Spinal cord (tissue), 10 donors: Measurements from ENCODE around the gene STAT5B. TPM values are rescaled to one million over a fixed set of nuclear protein-coding genes. Genes with fewer than 3 reads are reported as not detected.

Experiments used
- DNase-seq, 6 donors: peaks; one replicate each; pipeline versions ENCODE4 v3.0.0 to v3.0.0-alpha.2; 2013 to 2015; ENCODE audit warnings: low spot score in 6 of 6, low read depth in 4 of 6
- H3K27ac ChIP-seq: one replicate; pipeline ENCODE4 v1.5.1; 2013; ENCODE audit warnings: low read depth, low read length, control low read depth
- H3K27me3 ChIP-seq: one replicate; pipeline ENCODE4 v1.6.1; 2013; ENCODE audit warnings: low read length; ENCODE audit not compliant: control insufficient read depth, insufficient read depth
- H3K36me3 ChIP-seq: one replicate; pipeline ENCODE4 v1.6.1; 2013; ENCODE audit warnings: low read length; ENCODE audit not compliant: control insufficient read depth, insufficient read depth
- H3K4me1 ChIP-seq: one replicate; pipeline ENCODE4 v1.6.1; 2013; ENCODE audit warnings: low read length; ENCODE audit not compliant: control insufficient read depth, insufficient read depth
- H3K4me3 ChIP-seq: one replicate; pipeline ENCODE4 v1.5.1; 2013; ENCODE audit warnings: low read depth, low read length, control low read depth
- H3K9me3 ChIP-seq: one replicate; pipeline ENCODE4 v1.6.1; 2013; ENCODE audit warnings: low read length; ENCODE audit not compliant: control insufficient read depth, insufficient read depth
- WGBS: methylation state at CpG from one replicate; pipeline ENCODE4 v1.1.5; 2013; ENCODE audit warnings: missing lambda C conversion rate; ENCODE audit not compliant: insufficient coverage; 5-methylcytosine and 5-hydroxymethylcytosine counted together
- polyA plus RNA-seq, 2 donors: library from polyadenylated mRNA; unstranded; fragments of 120-200 nt; gene quantifications; one replicate each; pipeline ENCODE4 v1.2.1, GENCODE V29; 2013; ENCODE audit not compliant: insufficient read length in 2 of 2
- total RNA-seq, 2 donors: library from RNA; depleted of rRNA in 1 of 2; stranded (reverse); fragments of 120-200 nt in 1 of 2; fragments of >200 nt in 1 of 2; gene quantifications; one replicate each; pipeline versions ENCODE4 v1.2.3 to v1.2.4, GENCODE V29; 2013 to 2014
- donor health status: healthy.

Gene STAT5B
- total and polyA plus RNA-seq, 4 donors = 27.2 to 44.1 (median 32.0) TPM

DNA sequence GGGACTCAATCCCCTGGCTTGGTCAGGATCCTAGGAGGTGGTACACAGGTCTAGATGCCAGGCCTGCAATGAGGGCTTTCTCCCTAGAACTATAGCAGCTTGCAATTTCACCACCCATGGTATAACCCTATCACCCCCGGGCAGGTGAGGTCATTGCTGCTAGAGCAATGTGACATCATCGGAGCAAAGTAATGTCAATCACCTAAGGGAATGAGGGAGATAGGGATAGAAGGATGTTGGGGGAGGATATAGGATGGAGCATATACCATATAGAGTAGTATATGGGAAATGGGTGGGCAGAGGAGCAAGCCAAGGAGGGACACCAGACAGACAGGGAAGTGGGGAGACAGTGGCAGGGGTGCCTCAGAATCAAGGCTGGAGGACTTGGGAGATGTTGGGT is 98.5 kb downstream of the STAT5B start:
- H3K36me3 ChIP-seq = peaks cover 13% of the 10 kb centered on the region
- H3K27me3 ChIP-seq = peaks cover 16% of the 10 kb centered on the region
- peaks cover 19% of the 10 kb centered on the region for H3K4me1 ChIP-seq
- 100% methylated on average over 1 of the region's 2 CpGs for WGBS
- no peak overlapping the region for H3K27ac ChIP-seq
- DNase-seq = no peak
- no peaks in the 10 kb centered on the region for H3K9me3 ChIP-seq
- no peak overlapping the region for H3K4me3 ChIP-seq

GRCh38 chr17:42174126-42174783 is 101.9 kb downstream of the STAT5B start:
- Histone ChIP-seq H3K4me1 (no peaks in the 10 kb centered on the region), H3K27ac (no peak overlapping the region), H3K36me3 (peaks cover 37% of the 10 kb centered on the region), H3K27me3 (no peaks in the 10 kb centered on the region), H3K9me3 (no peaks in the 10 kb centered on the region), H3K4me3 (no peak overlapping the region)
- WGBS = 82% methylated on average over 14 of the region's 14 CpGs
- DNase-seq = no peak

- H3K27ac ChIP-seq = no peak overlapping the region
- no peak for DNase-seq
- no peak overlapping the region for H3K4me3 ChIP-seq
- 62% methylated on average over 9 of the region's 11 CpGs for WGBS
- no peaks in the 10 kb centered on the region for H3K9me3 ChIP-seq
- H3K27me3 ChIP-seq = no peaks in the 10 kb centered on the region
- H3K36me3 ChIP-seq = peaks cover 33% of the 10 kb centered on the region
- H3K4me1 ChIP-seq = no peaks in the 10 kb centered on the region
These were observed 104.4 kb downstream of the STAT5B start for GRCh38 chr17:42171831-42172230.

DNA sequence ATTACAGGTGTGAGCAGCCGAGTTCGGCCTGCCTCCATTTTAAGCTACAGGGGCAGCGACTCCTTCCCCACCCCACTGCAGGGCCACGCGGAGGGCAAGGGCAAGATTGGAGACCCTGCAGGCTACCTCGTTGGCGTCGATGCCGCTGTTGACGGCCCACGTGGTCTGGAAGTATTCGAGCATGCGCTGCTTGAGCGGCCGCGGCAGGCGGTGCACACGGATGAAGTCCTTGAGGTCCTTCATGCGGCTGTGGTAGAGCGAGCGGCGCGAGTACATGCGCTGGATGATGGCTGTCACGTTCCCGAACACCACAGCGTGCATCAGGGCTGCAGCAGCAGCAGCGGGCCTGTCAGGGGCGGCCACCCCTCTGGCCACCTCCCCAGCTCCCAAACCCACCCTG is 106.8 kb downstream of the STAT5B start:
- Histone ChIP-seq H3K27me3 (no peaks in the 10 kb centered on the region), H3K36me3 (peaks cover 29% of the 10 kb centered on the region), H3K9me3 (no peaks in the 10 kb centered on the region), H3K27ac (no peak overlapping the region), H3K4me3 (no peak overlapping the region), H3K4me1 (no peaks in the 10 kb centered on the region)
- DNase-seq = no peak
- 93% methylated on average over 27 of the region's 29 CpGs for WGBS

DNA sequence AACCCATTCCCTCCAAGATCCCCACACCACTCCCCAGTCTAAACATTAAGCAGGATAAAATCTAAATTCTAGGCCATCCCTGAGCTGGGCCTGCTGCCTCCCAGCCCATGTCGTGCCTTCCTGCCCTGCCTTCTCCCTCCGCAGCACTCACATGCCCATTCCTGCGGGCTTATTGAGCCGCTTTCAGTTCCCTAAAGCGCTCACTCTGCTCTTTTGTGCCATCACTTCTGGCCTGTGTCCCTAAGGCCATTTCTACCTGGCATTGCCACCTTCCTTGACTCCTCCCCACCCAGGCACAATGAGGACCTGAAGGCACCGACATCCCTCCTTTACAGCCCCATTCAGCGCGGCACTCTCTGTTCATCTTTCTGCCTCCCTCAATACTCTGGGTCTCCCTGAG is 108.4 kb downstream of the STAT5B start:
- Histone ChIP-seq H3K4me3 (no peak overlapping the region), H3K27ac (no peak overlapping the region), H3K27me3 (no peaks in the 10 kb centered on the region), H3K36me3 (peaks cover 26% of the 10 kb centered on the region), H3K4me1 (peaks cover 11% of the 10 kb centered on the region), H3K9me3 (no peaks in the 10 kb centered on the region)
- 94% methylated on average over 8 of the region's 8 CpGs for WGBS
- no peak for DNase-seq

- no peaks in the 10 kb centered on the region for H3K9me3 ChIP-seq
- peaks cover 11% of the 10 kb centered on the region for H3K4me1 ChIP-seq
- 93% methylated on average over 19 of the region's 19 CpGs for WGBS
- H3K27ac ChIP-seq = no peak overlapping the region
- H3K36me3 ChIP-seq = peaks cover 19% of the 10 kb centered on the region
- H3K27me3 ChIP-seq = no peaks in the 10 kb centered on the region
- no peak for DNase-seq
- no peak overlapping the region for H3K4me3 ChIP-seq
These were observed 109.9 kb downstream of the STAT5B start for GRCh38 chr17:42166196-42166763.

GRCh38 chr17:42165751-42166150 is 110.4 kb downstream of the STAT5B start:
- H3K9me3 ChIP-seq = no peaks in the 10 kb centered on the region
- H3K27me3 ChIP-seq = no peaks in the 10 kb centered on the region
- H3K36me3 ChIP-seq = peaks cover 14% of the 10 kb centered on the region
- no peak overlapping the region for H3K27ac ChIP-seq
- H3K4me1 ChIP-seq = peaks cover 11% of the 10 kb centered on the region
- no peak overlapping the region for H3K4me3 ChIP-seq
- WGBS = 74% methylated on average over 5 of the region's 6 CpGs
- DNase-seq = no peak

- Histone ChIP-seq H3K4me1 (peaks cover 11% of the 10 kb centered on the region), H3K4me3 (no peak overlapping the region), H3K36me3 (peaks cover 3% of the 10 kb centered on the region), H3K27me3 (no peaks in the 10 kb centered on the region), H3K9me3 (no peaks in the 10 kb centered on the region), H3K27ac (no peak overlapping the region)
- WGBS = 27% methylated on average over 8 of the region's 22 CpGs
- DNase-seq = no peak
These were observed 112.3 kb downstream of the STAT5B start for GRCh38 chr17:42163696-42164407.

- Histone ChIP-seq H3K9me3 (no peaks in the 10 kb centered on the region), H3K36me3 (peaks cover 3% of the 10 kb centered on the region), H3K27me3 (no peaks in the 10 kb centered on the region), H3K4me1 (peaks cover 11% of the 10 kb centered on the region), H3K27ac (no peak overlapping the region), H3K4me3 (no peak overlapping the region)
- 56% methylated on average over 8 of the region's 8 CpGs for WGBS
- no peak for DNase-seq
These were observed 113.1 kb downstream of the STAT5B start for GRCh38 chr17:42163113-42163512.

GRCh38 chr17:42160531-42160910 is 115.7 kb downstream of the STAT5B start:
- 61% methylated on average over 5 of the region's 7 CpGs for WGBS
- H3K27ac ChIP-seq = no peak overlapping the region
- no peaks in the 10 kb centered on the region for H3K9me3 ChIP-seq
- peaks cover 20% of the 10 kb centered on the region for H3K4me1 ChIP-seq
- no peak overlapping the region for H3K4me3 ChIP-seq
- H3K27me3 ChIP-seq = no peaks in the 10 kb centered on the region
- peak in 1 of 6 donors; percentile 6 for DNase-seq
- peaks cover 3% of the 10 kb centered on the region for H3K36me3 ChIP-seq
